ENCODE results near the gene OR13A1.

DNA sequence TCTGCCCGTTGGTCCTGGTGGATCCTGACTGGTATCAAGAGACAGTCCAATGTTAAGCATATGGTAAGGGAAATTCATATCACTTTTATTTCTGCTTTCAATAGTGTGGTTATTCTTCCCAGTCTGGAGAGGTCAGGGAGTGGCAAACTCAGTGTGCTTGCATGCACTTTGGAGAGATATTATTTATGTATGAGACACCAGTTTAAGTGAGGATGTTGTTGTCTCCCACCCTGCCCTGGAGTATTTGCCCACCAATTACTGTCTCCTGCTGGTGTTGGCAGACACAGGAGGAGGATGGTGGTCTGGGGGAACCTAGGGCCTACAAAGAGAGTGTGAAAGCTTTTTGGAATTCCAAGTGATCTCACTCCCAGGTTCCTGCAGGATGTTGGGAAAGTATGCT lies 59.7 kb downstream of the OR13A1 start:
- TF ChIP-seq, protein P1, sequence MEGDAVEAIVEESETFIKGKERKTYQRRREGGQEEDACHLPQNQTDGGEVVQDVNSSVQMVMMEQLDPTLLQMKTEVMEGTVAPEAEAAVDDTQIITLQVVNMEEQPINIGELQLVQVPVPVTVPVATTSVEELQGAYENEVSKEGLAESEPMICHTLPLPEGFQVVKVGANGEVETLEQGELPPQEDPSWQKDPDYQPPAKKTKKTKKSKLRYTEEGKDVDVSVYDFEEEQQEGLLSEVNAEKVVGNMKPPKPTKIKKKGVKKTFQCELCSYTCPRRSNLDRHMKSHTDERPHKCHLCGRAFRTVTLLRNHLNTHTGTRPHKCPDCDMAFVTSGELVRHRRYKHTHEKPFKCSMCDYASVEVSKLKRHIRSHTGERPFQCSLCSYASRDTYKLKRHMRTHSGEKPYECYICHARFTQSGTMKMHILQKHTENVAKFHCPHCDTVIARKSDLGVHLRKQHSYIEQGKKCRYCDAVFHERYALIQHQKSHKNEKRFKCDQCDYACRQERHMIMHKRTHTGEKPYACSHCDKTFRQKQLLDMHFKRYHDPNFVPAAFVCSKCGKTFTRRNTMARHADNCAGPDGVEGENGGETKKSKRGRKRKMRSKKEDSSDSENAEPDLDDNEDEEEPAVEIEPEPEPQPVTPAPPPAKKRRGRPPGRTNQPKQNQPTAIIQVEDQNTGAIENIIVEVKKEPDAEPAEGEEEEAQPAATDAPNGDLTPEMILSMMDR (IDR thresholded peaks at IDR 0.05), result no peak
- no peak for TF ChIP-seq POLR2A (IDR thresholded peaks at IDR 0.05)
